Neutrophil (primary cell): ENCODE results near the gene CFAP410.

ENCODE experiments used
- H3K27ac ChIP-seq: fragments of 200-600 bp; sonication (generic); 2 replicates; pipeline ENCODE4 v1.5.1; 2016; ENCODE audit warnings: mild to moderate bottlenecking, moderate library complexity
- H3K27me3 ChIP-seq: fragments of 200-600 bp; sonication (generic); 2 replicates; pipeline ENCODE4 v1.6.0; 2016; ENCODE audit warnings: mild to moderate bottlenecking
- H3K36me3 ChIP-seq: fragments of 200-600 bp; sonication (generic); 2 replicates; pipeline ENCODE4 v1.5.1; 2017
- H3K4me1 ChIP-seq, 2 experiments: fragments of 200-600 bp in 1 of 2; sonication (generic) in 1 of 2; 1 replicate in 1 of 2; 2 replicates in 1 of 2; pipeline versions ENCODE4 v1.5.1 to v1.6.1; 2013 to 2016; ENCODE audit warnings: low read depth in 1 of 2, low read length in 1 of 2, mild to moderate bottlenecking in 1 of 2, moderate library complexity in 1 of 2; ENCODE audit not compliant: control insufficient read depth in 1 of 2, insufficient read depth in 1 of 2
- H3K4me3 ChIP-seq, 2 experiments: fragments of 200-600 bp in 1 of 2; sonication (generic) in 1 of 2; 1 replicate in 1 of 2; 2 replicates in 1 of 2; pipeline ENCODE4 v1.5.1; 2013 to 2016; ENCODE audit warnings: low read depth in 1 of 2, low read length in 1 of 2, mild to moderate bottlenecking in 1 of 2, moderate library complexity in 1 of 2
- H3K9me3 ChIP-seq: fragments of 200-600 bp; sonication (generic); 2 replicates; pipeline ENCODE4 v1.5.1; 2016
- TF ChIP-seq, protein P1 (sequence below): fragments of 200-600 bp; sonication (generic); IDR thresholded peaks from 2 replicates; pipeline ENCODE4 v1.5.1; 2016; ENCODE audit warnings: antibody characterized with exemption

CFAP410 gene

DNA sequence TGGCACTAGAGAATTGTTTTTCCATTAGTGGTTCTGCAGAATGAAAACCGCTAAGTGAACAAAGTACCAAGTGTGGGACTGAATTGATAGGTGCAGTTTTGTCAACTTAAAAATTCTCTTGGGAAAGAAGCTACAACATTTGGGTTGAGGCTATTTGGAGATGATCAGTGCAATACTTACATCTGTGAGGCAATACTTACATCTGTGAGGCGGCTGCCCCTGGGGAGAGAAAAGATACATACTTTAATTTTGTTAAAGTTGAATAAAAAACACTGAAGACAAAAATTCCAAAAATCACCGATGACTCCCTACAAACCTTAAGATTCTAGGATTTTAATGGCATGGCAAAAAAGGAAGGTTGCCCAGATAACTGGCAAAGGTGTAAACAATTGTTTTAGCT, 1.7 kb downstream of the CFAP410 start:
- no peak overlapping the region for H3K4me3 ChIP-seq
- no peaks in the 10 kb centered on the region for H3K36me3 ChIP-seq
- TF ChIP-seq, protein P1, sequence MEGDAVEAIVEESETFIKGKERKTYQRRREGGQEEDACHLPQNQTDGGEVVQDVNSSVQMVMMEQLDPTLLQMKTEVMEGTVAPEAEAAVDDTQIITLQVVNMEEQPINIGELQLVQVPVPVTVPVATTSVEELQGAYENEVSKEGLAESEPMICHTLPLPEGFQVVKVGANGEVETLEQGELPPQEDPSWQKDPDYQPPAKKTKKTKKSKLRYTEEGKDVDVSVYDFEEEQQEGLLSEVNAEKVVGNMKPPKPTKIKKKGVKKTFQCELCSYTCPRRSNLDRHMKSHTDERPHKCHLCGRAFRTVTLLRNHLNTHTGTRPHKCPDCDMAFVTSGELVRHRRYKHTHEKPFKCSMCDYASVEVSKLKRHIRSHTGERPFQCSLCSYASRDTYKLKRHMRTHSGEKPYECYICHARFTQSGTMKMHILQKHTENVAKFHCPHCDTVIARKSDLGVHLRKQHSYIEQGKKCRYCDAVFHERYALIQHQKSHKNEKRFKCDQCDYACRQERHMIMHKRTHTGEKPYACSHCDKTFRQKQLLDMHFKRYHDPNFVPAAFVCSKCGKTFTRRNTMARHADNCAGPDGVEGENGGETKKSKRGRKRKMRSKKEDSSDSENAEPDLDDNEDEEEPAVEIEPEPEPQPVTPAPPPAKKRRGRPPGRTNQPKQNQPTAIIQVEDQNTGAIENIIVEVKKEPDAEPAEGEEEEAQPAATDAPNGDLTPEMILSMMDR = no peak

DNA sequence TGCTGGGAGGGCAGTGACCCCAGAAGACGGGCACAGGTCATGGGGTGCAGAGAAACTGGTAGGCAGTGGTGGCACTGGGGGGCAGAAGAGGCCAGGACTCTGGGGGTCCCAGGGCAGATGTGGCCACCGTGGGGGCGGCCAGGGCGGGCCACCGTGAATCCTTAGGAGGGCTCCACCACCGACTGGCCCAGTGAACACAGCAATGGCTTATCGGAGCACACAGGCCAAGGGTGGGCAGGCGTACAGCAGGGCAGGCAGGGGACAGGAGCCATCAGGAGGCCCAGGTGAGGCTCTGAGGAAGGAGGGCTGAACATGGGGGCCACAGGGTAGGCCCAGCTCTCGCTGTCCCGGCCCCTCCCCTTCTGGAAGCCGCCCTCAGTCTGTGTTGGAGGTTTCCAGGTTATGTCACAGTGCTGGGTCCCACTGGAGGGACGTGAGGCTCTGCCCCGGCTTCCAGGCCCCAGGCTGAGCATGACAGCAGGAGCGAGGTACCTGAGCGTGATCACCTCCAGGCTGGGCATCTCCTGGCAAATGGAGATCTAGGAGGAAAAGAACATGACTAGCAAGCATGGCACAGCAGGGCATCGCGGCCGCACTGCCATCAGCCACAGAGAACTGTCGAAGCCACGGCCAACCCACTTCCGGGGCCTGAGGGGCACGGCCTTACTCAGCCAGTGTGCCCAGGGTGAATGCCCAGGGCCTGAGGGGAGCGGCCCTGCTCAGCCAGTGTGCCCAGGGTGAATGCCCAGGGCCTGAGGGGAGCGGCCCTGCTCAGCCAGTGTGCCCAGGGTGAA, 3.7 kb downstream of the CFAP410 start:
- no peak overlapping the region for H3K27ac ChIP-seq
- no peak overlapping the region for H3K4me3 ChIP-seq
- TF ChIP-seq, protein P1 = no peak
- peaks cover 10 to 18% of the 10 kb centered on the region in 2 experiments for H3K4me1 ChIP-seq
- H3K9me3 ChIP-seq = no peaks in the 10 kb centered on the region
- H3K27me3 ChIP-seq = no peaks in the 10 kb centered on the region
- no peaks in the 10 kb centered on the region for H3K36me3 ChIP-seq

More for the DNA sequence above, 1.7 kb downstream of the CFAP410 start:
- Histone ChIP-seq H3K9me3 (no peaks in the 10 kb centered on the region), H3K27ac (peak overlapping the region; percentile 96), H3K27me3 (no peaks in the 10 kb centered on the region), H3K4me1 (peaks cover 10 to 18% of the 10 kb centered on the region in 2 experiments)

DNA sequence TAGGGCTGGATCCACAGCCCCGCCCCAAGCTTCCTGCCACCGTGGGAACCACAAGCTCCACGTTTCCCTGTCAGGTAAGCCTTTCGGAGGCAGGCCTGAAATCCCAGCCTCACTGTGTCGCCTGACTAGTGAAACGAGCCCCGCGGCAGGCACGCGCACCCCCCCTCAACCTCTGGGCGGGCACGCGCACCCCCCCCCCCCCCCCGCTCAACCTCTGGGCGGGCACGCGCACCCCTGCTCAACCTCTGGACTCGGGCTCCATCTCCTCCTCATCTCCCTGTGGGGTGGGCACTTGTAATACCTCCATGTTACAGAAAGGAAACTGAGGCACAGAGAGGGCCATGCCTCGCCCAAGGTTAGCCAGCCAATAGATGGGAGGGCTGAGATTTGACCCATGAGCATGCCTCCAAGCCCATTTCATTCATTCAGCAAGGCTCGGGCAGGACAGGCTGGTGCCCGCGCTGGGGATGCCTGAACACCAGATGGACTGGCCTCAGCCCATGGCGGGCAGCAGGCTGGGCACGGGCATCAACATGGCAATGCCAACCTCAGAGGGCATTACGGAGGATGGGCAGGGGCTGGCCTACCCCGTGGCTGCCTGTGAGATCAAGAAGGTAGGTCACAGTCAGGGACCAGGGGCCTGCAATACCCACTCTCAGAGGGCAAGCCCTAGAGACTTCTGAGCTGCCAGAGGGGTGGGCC, 4.7 kb downstream of the CFAP410 start:
- H3K27me3 ChIP-seq = no peaks in the 10 kb centered on the region
- H3K4me3 ChIP-seq = no peak overlapping the region
- TF ChIP-seq, protein P1 = no peak
- H3K4me1 ChIP-seq = peaks cover 2 to 8% of the 10 kb centered on the region in 2 experiments
- no peaks in the 10 kb centered on the region for H3K9me3 ChIP-seq
- H3K27ac ChIP-seq = no peak overlapping the region
- H3K36me3 ChIP-seq = no peaks in the 10 kb centered on the region

GRCh38 chr21:44333509-44334328, 5.5 kb downstream of the CFAP410 start:
- no peak overlapping the region for H3K4me3 ChIP-seq
- no peaks in the 10 kb centered on the region for H3K36me3 ChIP-seq
- TF ChIP-seq, protein P1 = no peak
- peaks cover 0 to 6% of the 10 kb centered on the region in 2 experiments for H3K4me1 ChIP-seq
- no peaks in the 10 kb centered on the region for H3K9me3 ChIP-seq
- H3K27me3 ChIP-seq = no peaks in the 10 kb centered on the region
- H3K27ac ChIP-seq = no peak overlapping the region

- no peaks in the 10 kb centered on the region for H3K9me3 ChIP-seq
- H3K27ac ChIP-seq = no peak overlapping the region
- no peak overlapping the region for H3K4me3 ChIP-seq
- H3K4me1 ChIP-seq = peaks cover under 1% of the 10 kb centered on the region in 2 experiments
- TF ChIP-seq, protein P1 = no peak
- no peaks in the 10 kb centered on the region for H3K27me3 ChIP-seq
- no peaks in the 10 kb centered on the region for H3K36me3 ChIP-seq
These were observed 6.2 kb downstream of the CFAP410 start for GRCh38 chr21:44332965-44333364.
